HepG2 (cell line): Measurements from ENCODE around the gene HCRTR1. TPM values are rescaled to one million over a fixed set of nuclear protein-coding genes. Genes with fewer than 3 reads are reported as not detected.
A peak's percentile ranks its signal among the peaks of the same experiment; 100 is the strongest.

Experiments
- FOSL2 ChIP-seq: sonication (generic); formaldehyde crosslinking; IDR thresholded peaks from 2 replicates; pipeline ENCODE4 v1.4.0; 2020; ENCODE audit warnings: missing genetic modification reagents
- FOXK2 ChIP-seq: fragments of 450-650 bp; IDR thresholded peaks from 2 replicates; pipeline ENCODE4 v1.6.1; 2016
- GTF2F1 ChIP-seq: fragments of 150-350 bp; IDR thresholded peaks from 2 replicates; pipeline ENCODE4 v1.6.1; 2014; ENCODE audit warnings: low read length
- HDAC1 ChIP-seq: sonication (generic); formaldehyde crosslinking; IDR thresholded peaks from 2 replicates; pipeline ENCODE4 v1.5.1; 2020; ENCODE audit warnings: mild to moderate bottlenecking, missing genetic modification reagents
- MEIS1 ChIP-seq: sonication (generic); formaldehyde crosslinking; IDR thresholded peaks from 2 replicates; pipeline ENCODE4 v1.9.0; 2021; ENCODE audit warnings: mild to moderate bottlenecking, missing genetic modification reagents, moderate library complexity, borderline replicate concordance
- MXI1 ChIP-seq: IDR thresholded peaks from 3 replicates; pipeline ENCODE4 v1.6.1; 2012; ENCODE audit warnings: low read depth, low read length, inconsistent platforms, borderline replicate concordance
- MZF1 ChIP-seq: sonication (generic); formaldehyde crosslinking; IDR thresholded peaks from 2 replicates; pipeline ENCODE4 v1.8.1; 2023; ENCODE audit warnings: mild to moderate bottlenecking, missing genetic modification reagents, borderline replicate concordance
- PAX8 ChIP-seq: sonication (generic); formaldehyde crosslinking; IDR thresholded peaks from 2 replicates; pipeline ENCODE4 v1.8.0; 2022; ENCODE audit warnings: mild to moderate bottlenecking, missing genetic modification reagents, borderline replicate concordance
- POLR2A ChIP-seq, 2 experiments: IDR thresholded peaks; 2 replicates each; pipeline ENCODE4 v1.6.1; 2011; ENCODE audit warnings: low read depth in 2 of 2, low read length in 2 of 2, mild to moderate bottlenecking in 1 of 2, moderate library complexity in 1 of 2; ENCODE audit not compliant: insufficient read depth in 1 of 2
- SIN3B ChIP-seq: fragments of 150-350 bp; IDR thresholded peaks from 2 replicates; pipeline ENCODE4 v1.6.1; 2014; ENCODE audit warnings: low read length
- TEAD3 ChIP-seq: optimal IDR thresholded peaks from 2 replicates; pipeline ENCODE3; 2016; ENCODE audit warnings: borderline replicate concordance
- ZNF143 ChIP-seq: sonication (generic); formaldehyde crosslinking; IDR thresholded peaks from 2 replicates; pipeline ENCODE4 v1.4.0; 2020; ENCODE audit warnings: missing genetic modification reagents
- ZNF451 ChIP-seq: sonication (generic); formaldehyde crosslinking; IDR thresholded peaks from 2 replicates; pipeline ENCODE4 v1.5.0; 2020; ENCODE audit warnings: mild to moderate bottlenecking, missing genetic modification reagents
- polyA plus RNA-seq, 8 experiments: library from polyadenylated mRNA; depleted of rRNA in 3 of 8; stranded (reverse) in 7 of 8; unstranded in 1 of 8; fragments of >200 nt; fragmentation: Illumina TruSeq in 4 of 8; extraction: Trizol in 4 of 8; gene quantifications; 2 replicates each; pipeline versions ENCODE4 v1.2.1 to v1.2.3, GENCODE V29; 2011 to 2016; ENCODE audit warnings: low read depth in 4 of 8, missing spikeins in 1 of 8, mixed read lengths in 1 of 8; ENCODE audit not compliant: insufficient read depth in 1 of 8
- total RNA-seq, 5 experiments: library from RNA; depleted of rRNA; stranded (reverse); fragments of >200 nt; fragmentation: Illumina TruSeq; extraction: Trizol; gene quantifications; 2 replicates each; pipeline ENCODE4 v1.2.3, GENCODE V29; 2016; ENCODE audit warnings: low read depth in 1 of 5
- TF ChIP-seq, protein P1 (sequence below): sonication (generic); formaldehyde crosslinking; IDR thresholded peaks from 2 replicates; pipeline ENCODE4 v1.5.1; 2020; ENCODE audit warnings: mild to moderate bottlenecking, moderate library complexity, missing genetic modification reagents
- TF ChIP-seq, protein P2 (sequence below): sonication (generic); formaldehyde crosslinking; IDR thresholded peaks from 2 replicates; pipeline ENCODE4 v1.4.0; 2020; ENCODE audit warnings: mild to moderate bottlenecking, missing genetic modification reagents
- TF ChIP-seq, protein P3 (sequence below): sonication (generic); formaldehyde crosslinking; IDR thresholded peaks from 2 replicates; pipeline ENCODE4 v1.8.1; 2023; ENCODE audit warnings: mild to moderate bottlenecking, missing genetic modification reagents
- TF ChIP-seq, protein P4 (sequence below): sonication (generic); formaldehyde crosslinking; IDR thresholded peaks from 2 replicates; pipeline ENCODE4 v1.4.0; 2020; ENCODE audit warnings: missing genetic modification reagents, borderline replicate concordance
- TF ChIP-seq, protein P5 (sequence below): sonication (generic); formaldehyde crosslinking; IDR thresholded peaks from 2 replicates; pipeline ENCODE4 v1.4.0; 2020; ENCODE audit warnings: missing genetic modification reagents

The HCRTR1 gene
- total and polyA plus RNA-seq, 2 of the 13 experiments (the other 11 are each of a cell fraction or from before 2014, with no cell fraction given), result not detected

DNA sequence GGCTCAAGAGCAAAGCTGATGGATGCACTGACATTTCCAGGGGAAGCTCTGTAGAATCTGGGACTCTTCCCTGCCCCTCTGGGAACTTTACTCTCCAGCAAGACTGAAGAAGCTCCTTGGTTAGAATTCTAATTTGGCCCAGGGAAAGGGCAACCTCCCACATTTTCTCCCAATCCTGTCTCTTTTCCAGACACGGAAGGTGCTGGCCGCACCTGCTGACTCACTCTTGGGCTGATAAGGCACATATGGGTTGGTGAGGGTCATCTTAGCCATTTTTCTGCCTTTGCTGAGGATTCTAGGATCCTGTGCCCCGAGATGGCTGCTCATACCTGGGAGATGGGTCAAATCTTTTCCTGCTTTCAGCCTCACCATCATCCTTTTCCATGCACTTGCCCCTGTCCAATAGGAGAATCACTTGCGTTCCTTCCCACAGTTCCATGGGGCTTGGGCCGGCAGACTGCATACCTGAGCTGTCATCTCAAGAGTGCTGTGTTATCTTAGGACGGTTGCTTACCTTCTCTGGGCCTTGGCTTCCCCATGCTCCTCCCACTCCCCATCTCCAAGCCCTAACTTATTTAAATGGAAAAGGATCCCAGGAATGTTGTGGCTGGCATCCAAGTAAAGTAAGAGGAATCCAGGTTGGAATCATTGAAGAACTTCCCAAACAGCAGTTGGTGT is 39.8 kb upstream of the HCRTR1 start (continued):
- TF ChIP-seq PAX8 (no peak), SIN3B (no peak), HDAC1 (CRISPR knock-in tag) (no peak), GTF2F1 (no peak), TEAD3 (CRISPR knock-in tag) (peak; percentile 31), MXI1 (no peak), ZNF451 (CRISPR knock-in tag) (no peak), FOXK2 (no peak), MEIS1 (CRISPR knock-in tag) (no peak), POLR2A (IDR thresholded peaks at IDR 0.05; ENCODE audit: insufficient read depth in 1 of 2, low read depth in 2 of 2, low read length in 2 of 2) (0 out of 4 replicates have a peak, but pooled peaks of 1 of the 2 experiments have one; percentile 21), FOSL2 (CRISPR knock-in tag) (peak; percentile 42), ZNF143 (no peak), MZF1 (no peak)
- TF ChIP-seq, protein P1, sequence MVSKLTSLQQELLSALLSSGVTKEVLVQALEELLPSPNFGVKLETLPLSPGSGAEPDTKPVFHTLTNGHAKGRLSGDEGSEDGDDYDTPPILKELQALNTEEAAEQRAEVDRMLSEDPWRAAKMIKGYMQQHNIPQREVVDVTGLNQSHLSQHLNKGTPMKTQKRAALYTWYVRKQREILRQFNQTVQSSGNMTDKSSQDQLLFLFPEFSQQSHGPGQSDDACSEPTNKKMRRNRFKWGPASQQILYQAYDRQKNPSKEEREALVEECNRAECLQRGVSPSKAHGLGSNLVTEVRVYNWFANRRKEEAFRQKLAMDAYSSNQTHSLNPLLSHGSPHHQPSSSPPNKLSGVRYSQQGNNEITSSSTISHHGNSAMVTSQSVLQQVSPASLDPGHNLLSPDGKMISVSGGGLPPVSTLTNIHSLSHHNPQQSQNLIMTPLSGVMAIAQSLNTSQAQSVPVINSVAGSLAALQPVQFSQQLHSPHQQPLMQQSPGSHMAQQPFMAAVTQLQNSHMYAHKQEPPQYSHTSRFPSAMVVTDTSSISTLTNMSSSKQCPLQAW, result 0 out of 2 replicates have a peak, but pooled peaks have one; percentile 12
- TF ChIP-seq, protein P2, sequence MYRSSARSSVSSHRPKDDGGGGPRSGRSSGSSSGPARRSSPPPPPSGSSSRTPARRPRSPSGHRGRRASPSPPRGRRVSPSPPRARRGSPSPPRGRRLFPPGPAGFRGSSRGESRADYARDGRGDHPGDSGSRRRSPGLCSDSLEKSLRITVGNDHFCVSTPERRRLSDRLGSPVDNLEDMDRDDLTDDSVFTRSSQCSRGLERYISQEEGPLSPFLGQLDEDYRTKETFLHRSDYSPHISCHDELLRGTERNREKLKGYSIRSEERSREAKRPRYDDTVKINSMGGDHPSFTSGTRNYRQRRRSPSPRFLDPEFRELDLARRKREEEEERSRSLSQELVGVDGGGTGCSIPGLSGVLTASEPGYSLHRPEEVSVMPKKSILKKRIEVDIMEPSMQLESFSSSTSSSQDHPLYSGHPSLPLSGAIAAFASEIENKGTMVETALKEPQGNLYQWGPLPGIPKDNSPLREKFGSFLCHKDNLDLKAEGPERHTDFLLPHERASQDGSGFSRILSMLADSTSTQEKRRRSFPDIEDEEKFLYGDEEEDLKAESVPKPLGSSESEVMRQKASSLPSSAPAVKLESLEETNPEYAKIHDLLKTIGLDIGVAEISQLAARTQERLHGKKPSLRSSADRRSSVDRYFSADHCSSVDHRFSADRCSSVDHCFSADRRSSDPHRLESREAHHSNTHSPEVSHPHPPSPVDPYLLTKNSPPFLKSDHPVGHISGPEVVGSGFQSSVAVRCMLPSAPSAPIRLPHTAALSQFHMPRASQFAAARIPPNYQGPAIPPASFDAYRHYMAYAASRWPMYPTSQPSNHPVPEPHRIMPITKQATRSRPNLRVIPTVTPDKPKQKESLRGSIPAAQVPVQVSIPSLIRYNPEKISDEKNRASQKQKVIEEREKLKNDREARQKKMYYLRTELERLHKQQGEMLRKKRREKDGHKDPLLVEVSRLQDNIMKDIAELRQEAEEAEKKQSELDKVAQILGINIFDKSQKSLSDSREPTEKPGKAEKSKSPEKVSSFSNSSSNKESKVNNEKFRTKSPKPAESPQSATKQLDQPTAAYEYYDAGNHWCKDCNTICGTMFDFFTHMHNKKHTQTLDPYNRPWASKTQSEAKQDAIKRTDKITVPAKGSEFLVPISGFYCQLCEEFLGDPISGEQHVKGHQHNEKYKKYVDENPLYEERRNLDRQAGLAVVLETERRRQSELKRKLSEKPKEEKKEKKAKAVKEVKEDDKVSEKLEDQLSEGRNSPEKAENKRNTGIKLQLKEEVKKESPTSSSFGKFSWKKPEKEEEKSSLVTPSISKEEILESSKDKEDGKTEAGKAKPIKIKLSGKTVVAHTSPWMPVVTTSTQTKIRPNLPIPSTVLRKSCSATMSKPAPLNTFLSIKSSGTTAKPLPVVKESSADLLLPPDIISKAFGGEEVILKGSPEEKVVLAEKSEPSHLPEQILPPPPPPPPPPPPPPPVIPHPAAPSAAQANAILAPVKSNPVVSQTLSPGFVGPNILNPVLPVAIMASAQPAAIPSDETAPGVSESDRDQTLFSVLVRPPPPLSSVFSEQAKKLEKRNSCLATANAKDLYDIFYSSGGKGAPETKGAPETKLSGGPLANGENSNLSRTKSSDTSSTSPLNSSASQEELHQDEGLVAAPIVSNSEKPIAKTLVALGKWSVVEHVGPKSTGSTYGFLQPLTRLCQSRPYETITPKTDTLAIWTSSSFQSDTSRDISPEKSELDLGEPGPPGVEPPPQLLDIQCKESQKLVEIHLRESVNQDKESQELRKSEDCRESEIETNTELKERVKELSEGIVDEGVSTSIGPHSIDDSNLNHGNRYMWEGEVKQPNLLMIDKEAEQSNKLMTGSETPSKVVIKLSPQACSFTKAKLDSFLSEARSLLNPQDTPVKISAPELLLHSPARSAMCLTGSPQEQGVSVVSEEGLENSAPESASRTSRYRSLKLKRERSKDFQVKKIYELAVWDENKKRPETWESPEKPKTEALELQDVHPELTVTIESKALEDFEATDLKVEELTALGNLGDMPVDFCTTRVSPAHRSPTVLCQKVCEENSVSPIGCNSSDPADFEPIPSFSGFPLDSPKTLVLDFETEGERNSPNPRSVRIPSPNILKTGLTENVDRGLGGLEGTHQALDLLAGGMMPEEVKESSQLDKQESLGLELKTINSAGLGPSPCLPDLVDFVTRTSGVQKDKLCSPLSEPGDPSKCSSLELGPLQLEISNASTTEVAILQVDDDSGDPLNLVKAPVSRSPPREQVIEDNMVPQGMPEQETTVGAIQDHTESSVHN (CRISPR knock-in tag), result no peak
- TF ChIP-seq, protein P3, sequence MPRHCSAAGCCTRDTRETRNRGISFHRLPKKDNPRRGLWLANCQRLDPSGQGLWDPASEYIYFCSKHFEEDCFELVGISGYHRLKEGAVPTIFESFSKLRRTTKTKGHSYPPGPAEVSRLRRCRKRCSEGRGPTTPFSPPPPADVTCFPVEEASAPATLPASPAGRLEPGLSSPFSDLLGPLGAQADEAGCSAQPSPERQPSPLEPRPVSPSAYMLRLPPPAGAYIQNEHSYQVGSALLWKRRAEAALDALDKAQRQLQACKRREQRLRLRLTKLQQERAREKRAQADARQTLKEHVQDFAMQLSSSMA (CRISPR knock-in tag), result no peak
- TF ChIP-seq, protein P4, sequence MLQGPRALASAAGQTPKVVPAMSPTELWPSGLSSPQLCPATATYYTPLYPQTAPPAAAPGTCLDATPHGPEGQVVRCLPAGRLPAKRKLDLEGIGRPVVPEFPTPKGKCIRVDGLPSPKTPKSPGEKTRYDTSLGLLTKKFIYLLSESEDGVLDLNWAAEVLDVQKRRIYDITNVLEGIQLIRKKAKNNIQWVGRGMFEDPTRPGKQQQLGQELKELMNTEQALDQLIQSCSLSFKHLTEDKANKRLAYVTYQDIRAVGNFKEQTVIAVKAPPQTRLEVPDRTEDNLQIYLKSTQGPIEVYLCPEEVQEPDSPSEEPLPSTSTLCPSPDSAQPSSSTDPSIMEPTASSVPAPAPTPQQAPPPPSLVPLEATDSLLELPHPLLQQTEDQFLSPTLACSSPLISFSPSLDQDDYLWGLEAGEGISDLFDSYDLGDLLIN (CRISPR knock-in tag), result no peak
- TF ChIP-seq, protein P5, sequence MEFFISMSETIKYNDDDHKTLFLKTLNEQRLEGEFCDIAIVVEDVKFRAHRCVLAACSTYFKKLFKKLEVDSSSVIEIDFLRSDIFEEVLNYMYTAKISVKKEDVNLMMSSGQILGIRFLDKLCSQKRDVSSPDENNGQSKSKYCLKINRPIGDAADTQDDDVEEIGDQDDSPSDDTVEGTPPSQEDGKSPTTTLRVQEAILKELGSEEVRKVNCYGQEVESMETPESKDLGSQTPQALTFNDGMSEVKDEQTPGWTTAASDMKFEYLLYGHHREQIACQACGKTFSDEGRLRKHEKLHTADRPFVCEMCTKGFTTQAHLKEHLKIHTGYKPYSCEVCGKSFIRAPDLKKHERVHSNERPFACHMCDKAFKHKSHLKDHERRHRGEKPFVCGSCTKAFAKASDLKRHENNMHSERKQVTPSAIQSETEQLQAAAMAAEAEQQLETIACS (CRISPR knock-in tag), result no peak
